GM23338 (cell line): ENCODE data around the gene LIPG. TPM values are rescaled to one million over a fixed set of nuclear protein-coding genes. Genes with fewer than 3 reads are reported as not detected.
A peak's percentile ranks its signal among the peaks of the same experiment; 100 is the strongest.

ENCODE experiments used
- ATAC-seq: fragments of 200-7000 bp; cut with Tn5 transposase; 3 replicates; pipeline ENCODE4 v1.9.1; 2020
- DNase-seq: peaks from one replicate; pipeline ENCODE4 v3.0.0-alpha.2; 2015; ENCODE audit warnings: low spot score
- H2AFZ ChIP-seq: fragments of 200-600 bp; sonication (generic); 2 replicates; pipeline ENCODE4 v1.8.0; 2016; ENCODE audit warnings: antibody characterized with exemption, mild to moderate bottlenecking, moderate library complexity
- H3F3A ChIP-seq: fragments of 200-600 bp; sonication (generic); replicated peaks from 2 replicates; pipeline ENCODE4 v1.8.0; 2017; ENCODE audit warnings: antibody characterized with exemption, mixed run types, low read depth
- H3K27ac ChIP-seq: fragments of 200-600 bp; sonication (generic); 2 replicates; pipeline ENCODE4 v1.6.1; 2016; ENCODE audit warnings: low read depth
- H3K27me3 ChIP-seq: fragments of 200-600 bp; sonication (generic); 2 replicates; pipeline ENCODE4 v1.8.0; 2016; ENCODE audit warnings: mild to moderate bottlenecking, mixed run types, moderate library complexity; ENCODE audit not compliant: insufficient read depth
- H3K36me3 ChIP-seq: fragments of 200-600 bp; sonication (generic); 2 replicates; pipeline ENCODE4 v1.8.0; 2016; ENCODE audit warnings: mild to moderate bottlenecking; ENCODE audit not compliant: insufficient read depth
- H3K4me1 ChIP-seq: fragments of 200-600 bp; sonication (generic); 2 replicates; pipeline ENCODE4 v1.8.0; 2016; ENCODE audit warnings: mild to moderate bottlenecking, moderate library complexity; ENCODE audit not compliant: insufficient read depth
- H3K4me2 ChIP-seq: fragments of 200-600 bp; sonication (generic); 2 replicates; pipeline ENCODE4 v1.7.1; 2017; ENCODE audit warnings: mixed run types
- H3K4me3 ChIP-seq: fragments of 200-600 bp; sonication (generic); 2 replicates; pipeline ENCODE4 v1.6.1; 2016; ENCODE audit warnings: mixed run types
- H3K79me2 ChIP-seq: fragments of 200-600 bp; sonication (generic); replicated peaks from 2 replicates; pipeline ENCODE4 v1.8.0; 2017; ENCODE audit warnings: mild to moderate bottlenecking; ENCODE audit not compliant: insufficient read depth
- H3K9me2 ChIP-seq: fragments of 200-600 bp; sonication (generic); 2 replicates; pipeline ENCODE4 v1.8.0; 2017; ENCODE audit not compliant: insufficient read depth
- H4K20me1 ChIP-seq: fragments of 200-600 bp; sonication (generic); replicated peaks from 2 replicates; pipeline ENCODE4 v1.8.0; 2017; ENCODE audit warnings: mild to moderate bottlenecking; ENCODE audit not compliant: insufficient read depth
- H3K27ac Mint-ChIP-seq: 2 replicates; pipeline ENCODE4 v1.8.0; 2020; ENCODE audit warnings: inconsistent platforms, mild to moderate bottlenecking, moderate library complexity, mixed read lengths
- H3K27me3 Mint-ChIP-seq: 3 replicates; pipeline ENCODE4 v1.8.0; 2022; ENCODE audit warnings: low read depth, mild to moderate bottlenecking, moderate library complexity, mixed read lengths, inconsistent platforms; ENCODE audit not compliant: insufficient read depth, poor library complexity
- H3K36me3 Mint-ChIP-seq: 3 replicates; pipeline ENCODE4 v1.8.0; 2021; ENCODE audit warnings: low read depth, mild to moderate bottlenecking, inconsistent platforms, moderate library complexity, mixed read lengths
- H3K4me1 Mint-ChIP-seq: 3 replicates; pipeline ENCODE4 v1.8.0; 2020; ENCODE audit warnings: mild to moderate bottlenecking, inconsistent platforms, mixed read lengths
- H3K4me3 Mint-ChIP-seq: 3 replicates; pipeline ENCODE4 v1.8.0; 2021; ENCODE audit warnings: moderate library complexity, mild to moderate bottlenecking, inconsistent platforms, mixed read lengths
- H3K9me3 Mint-ChIP-seq: 3 replicates; pipeline ENCODE4 v1.8.0; 2020; ENCODE audit warnings: moderate library complexity, mild to moderate bottlenecking, inconsistent platforms, mixed read lengths
- CREB1 ChIP-seq: fragments of 250-450 bp; sonication (Bioruptor Pico); IDR thresholded peaks from 2 replicates; pipeline ENCODE4 v1.5.0; 2020; ENCODE audit warnings: low read depth, mild to moderate bottlenecking, moderate library complexity
- CTCF ChIP-seq, 2 experiments: fragments of 200-600 bp in 1 of 2; sonication (generic) in 1 of 2; conservative IDR thresholded peaks; 2 replicates each; pipeline versions ENCODE4 v1.5.1 to v1.6.1; 2016 to 2017; ENCODE audit warnings: antibody characterized with exemption in 2 of 2, low read depth in 2 of 2, mild to moderate bottlenecking in 2 of 2, moderate library complexity in 1 of 2
- ETS1 ChIP-seq: IDR thresholded peaks from 2 replicates; pipeline ENCODE4 v1.6.1; 2016; ENCODE audit warnings: antibody characterized with exemption
- EZH2 ChIP-seq: fragments of 200-600 bp; sonication (generic); IDR thresholded peaks from one replicate; pipeline ENCODE4 v1.8.0; 2017; ENCODE audit warnings: antibody characterized with exemption, mild to moderate bottlenecking, low read depth; ENCODE audit not compliant: unreplicated experiment
- EZH2phosphoT487 ChIP-seq: fragments of 200-600 bp; sonication (generic); IDR thresholded peaks from one replicate; pipeline ENCODE4 v1.8.1; 2018; ENCODE audit warnings: antibody characterized with exemption; ENCODE audit not compliant: unreplicated experiment
- JUNB ChIP-seq: IDR thresholded peaks from one replicate; pipeline ENCODE4 v1.6.1; 2016; ENCODE audit warnings: antibody characterized with exemption; ENCODE audit not compliant: unreplicated experiment
- NANOG ChIP-seq: IDR thresholded peaks from 2 replicates; pipeline ENCODE4 v1.6.1; 2016; ENCODE audit warnings: antibody characterized with exemption, borderline replicate concordance
- POLR2AphosphoS5 ChIP-seq: IDR thresholded peaks from 2 replicates; pipeline ENCODE4 v1.6.1; 2016; ENCODE audit warnings: antibody characterized with exemption, low read depth
- REST ChIP-seq: IDR thresholded peaks from one replicate; pipeline ENCODE4 v1.6.1; 2018; ENCODE audit warnings: antibody characterized with exemption; ENCODE audit not compliant: unreplicated experiment
- STAT1 ChIP-seq: IDR thresholded peaks from one replicate; pipeline ENCODE4 v1.6.1; 2016; ENCODE audit warnings: antibody characterized with exemption; ENCODE audit not compliant: unreplicated experiment
- ZNF114 ChIP-seq: fragments of 250-450 bp; sonication (Bioruptor Pico); IDR thresholded peaks from 2 replicates; pipeline ENCODE4 v1.5.0; 2020; ENCODE audit warnings: mild to moderate bottlenecking, moderate library complexity
- polyA plus RNA-seq: library from polyadenylated mRNA; unstranded; fragments of >200 nt; fragmentation: Nextera tagmentation; extraction: Ambion mirVana; gene quantifications from 2 replicates; pipeline ENCODE4 v1.2.1, GENCODE V29; 2016
- total RNA-seq: library from RNA; depleted of rRNA; stranded (reverse); fragments of >200 nt; shearing (Covaris generic); gene quantifications from 2 replicates; pipeline ENCODE4 v1.2.3, GENCODE V29; 2014

Gene LIPG
- total and polyA plus RNA-seq, 2 experiments from 2014 or later: 4.9 to 17.7 TPM

GRCh38 chr18:49628881-49629795 is 67.3 kb downstream of the LIPG start:
- Mint-ChIP-seq H3K36me3 (no peaks in the 10 kb centered on the region), H3K4me3 (no peak overlapping the region), H3K27ac (no peak overlapping the region), H3K4me1 (peaks cover 11% of the 10 kb centered on the region), H3K9me3 (no peaks in the 10 kb centered on the region), H3K27me3 (peaks cover 5% of the 10 kb centered on the region)
- H3K9me2 ChIP-seq: peaks cover 4% of the 10 kb centered on the region; the same call in 1 of the 2 replicates
- H3K79me2 ChIP-seq: no peaks in the 10 kb centered on the region
- TF ChIP-seq CREB1 (CRISPR knock-in tag): no peak
- TF ChIP-seq CTCF (conservative IDR thresholded peaks at IDR 0.05; ENCODE audit: low read depth in 2 of 2): peak; percentile 55 to 59
- H3F3A ChIP-seq: no peaks in the 10 kb centered on the region
- DNase-seq (peak; percentile 47), ATAC-seq (peak; percentile 77)
- H2AFZ ChIP-seq: peak overlapping the region; percentile 66; the same call in 1 of the 2 replicates
- H3K4me1 ChIP-seq: no peaks in the 10 kb centered on the region
- H3K4me2 ChIP-seq: no peak overlapping the region
- H3K27ac ChIP-seq: no peak overlapping the region
- H4K20me1 ChIP-seq: no peaks in the 10 kb centered on the region
- no peaks in the 10 kb centered on the region for H3K36me3 ChIP-seq
- H3K27me3 ChIP-seq: no peaks in the 10 kb centered on the region
- H3K4me3 ChIP-seq: no peak overlapping the region

GRCh38 chr18:49630246-49630699 is 68.4 kb downstream of the LIPG start:
- Histone ChIP-seq H3F3A (no peaks in the 10 kb centered on the region), H3K36me3 (no peaks in the 10 kb centered on the region), H3K4me2 (no peak overlapping the region), H3K27me3 (no peaks in the 10 kb centered on the region), H3K4me1 (no peaks in the 10 kb centered on the region), H3K9me2 (peaks cover 4% of the 10 kb centered on the region; the same call in 1 of the 2 replicates), H4K20me1 (no peaks in the 10 kb centered on the region), H2AFZ (no peak overlapping the region), H3K27ac (no peak overlapping the region), H3K79me2 (no peaks in the 10 kb centered on the region), H3K4me3 (no peak overlapping the region)
- H3K36me3 Mint-ChIP-seq: no peaks in the 10 kb centered on the region
- ATAC-seq: no peak
- no peak overlapping the region for H3K4me3 Mint-ChIP-seq
- no peak overlapping the region for H3K27ac Mint-ChIP-seq
- no peaks in the 10 kb centered on the region for H3K9me3 Mint-ChIP-seq
- peaks cover 11% of the 10 kb centered on the region for H3K4me1 Mint-ChIP-seq
- DNase-seq: no peak
- H3K27me3 Mint-ChIP-seq: peaks cover 3% of the 10 kb centered on the region
- TF ChIP-seq EZH2phosphoT487 (no peak), POLR2AphosphoS5 (no peak), EZH2 (no peak), REST (no peak), JUNB (no peak), ZNF114 (CRISPR knock-in tag) (no peak), CTCF (conservative IDR thresholded peaks at IDR 0.05; ENCODE audit: low read depth in 2 of 2) (no peak), NANOG (no peak), STAT1 (no peak), CREB1 (CRISPR knock-in tag) (no peak), ETS1 (no peak)
